Keratinocyte (primary cell): Measurements from ENCODE around the gene NEDD8. TPM values are rescaled to one million over a fixed set of nuclear protein-coding genes. Genes with fewer than 3 reads are reported as not detected.

Experiments
- DNase-seq: peaks from one replicate; pipeline ENCODE4 v3.0.0-alpha.2; 2011; ENCODE audit warnings: low read depth, missing footprints, low spot score
- FAIRE-seq: peaks from 2 replicates; lab custom pipeline; 2011; peaks lifted over from hg19 to GRCh38; lab: Jason Lieb, UNC
- H2AFZ ChIP-seq: 2 replicates; pipeline ENCODE4 v1.6.0; 2012; ENCODE audit warnings: low read length, control low read depth, inconsistent platforms; ENCODE audit not compliant: control insufficient read depth
- H3K27ac ChIP-seq: 2 replicates; pipeline ENCODE4 v1.5.1; 2011; ENCODE audit warnings: low read length; ENCODE audit not compliant: control insufficient read depth, insufficient read depth
- H3K27me3 ChIP-seq: 3 replicates; pipeline ENCODE4 v1.6.0; 2011; ENCODE audit warnings: low read length; ENCODE audit not compliant: control insufficient read depth, insufficient read depth; ENCODE audit errors: extremely low read depth
- H3K36me3 ChIP-seq, 2 experiments: 2 replicates in 1 of 2; 3 replicates in 1 of 2; pipeline ENCODE4 v1.5.1; 2011; ENCODE audit warnings: low read length in 2 of 2, mild to moderate bottlenecking in 1 of 2; ENCODE audit not compliant: control insufficient read depth in 2 of 2, insufficient read depth in 2 of 2; ENCODE audit errors: extremely low read depth in 1 of 2
- H3K4me1 ChIP-seq: 3 replicates; pipeline ENCODE4 v1.5.1; 2011; ENCODE audit warnings: low read length; ENCODE audit not compliant: control insufficient read depth, insufficient read depth; ENCODE audit errors: extremely low read depth
- H3K4me2 ChIP-seq: 3 replicates; pipeline ENCODE4 v1.6.0; 2011; ENCODE audit warnings: low read depth, low read length; ENCODE audit not compliant: control insufficient read depth, insufficient read depth; ENCODE audit errors: extremely low read depth
- H3K4me3 ChIP-seq, 3 experiments: fragments of 200-600 bp in 1 of 3; sonication (generic) in 1 of 3; 2 replicates in 2 of 3; 3 replicates in 1 of 3; pipeline ENCODE4 v1.5.1; 2011 to 2016; ENCODE audit warnings: low read length in 3 of 3, mild to moderate bottlenecking in 3 of 3, control low read depth in 2 of 3, inconsistent platforms in 1 of 3, low read depth in 1 of 3, mixed read lengths in 1 of 3, mixed run types in 1 of 3, moderate library complexity in 1 of 3; ENCODE audit not compliant: control insufficient read depth in 2 of 3, insufficient read depth in 2 of 3; ENCODE audit errors: extremely low read depth in 1 of 3
- H3K79me2 ChIP-seq: 2 replicates; pipeline ENCODE4 v1.6.0; 2012; ENCODE audit warnings: low read length; ENCODE audit not compliant: control insufficient read depth, insufficient read depth
- H3K9ac ChIP-seq: 3 replicates; pipeline ENCODE4 v1.6.0; 2011; ENCODE audit warnings: low read length; ENCODE audit not compliant: control insufficient read depth, insufficient read depth; ENCODE audit errors: extremely low read depth
- H3K9me1 ChIP-seq: 3 replicates; pipeline ENCODE4 v1.6.0; 2011; ENCODE audit warnings: low read length; ENCODE audit not compliant: control insufficient read depth, insufficient read depth; ENCODE audit errors: extremely low read depth
- H3K9me3 ChIP-seq: 2 replicates; pipeline ENCODE4 v1.5.1; 2012; ENCODE audit warnings: low read depth, low read length; ENCODE audit not compliant: control insufficient read depth
- H4K20me1 ChIP-seq: 3 replicates; pipeline ENCODE4 v1.6.0; 2011; ENCODE audit warnings: low read length; ENCODE audit not compliant: control insufficient read depth, insufficient read depth; ENCODE audit errors: extremely low read depth
- EZH2 ChIP-seq: IDR thresholded peaks from one replicate; pipeline ENCODE4 v1.6.1; 2012; ENCODE audit warnings: inconsistent platforms, mild to moderate bottlenecking, low read length, moderate library complexity
- dilution Hi-C: fragments of 300-500 bp; cut with MboI; formaldehyde crosslinking; loops from one replicate; pipeline ENCODE4 v1.7.0; 2020; ENCODE audit warnings: low sequenced_read_pairs; ENCODE audit not compliant: extremely low pct_ligation_motif_present
- polyA plus RNA-seq, 5 experiments: library from polyadenylated mRNA; depleted of rRNA in 3 of 5; stranded (reverse) in 3 of 5; stranded (forward) in 1 of 5; unstranded in 1 of 5; fragments of >200 nt; gene quantifications; 1 replicate in 1 of 5; 2 replicates in 3 of 5; 3 replicates in 1 of 5; pipeline versions ENCODE4 v1.2.1 to v1.2.3, GENCODE V29; 2011 to 2012; ENCODE audit warnings: missing spikeins in 2 of 5, low read depth in 1 of 5, low replicate concordance in 1 of 5
- TF ChIP-seq, protein P1 (sequence below), 3 experiments: IDR thresholded peaks in 1 of 3; conservative IDR thresholded peaks in 1 of 3; optimal IDR thresholded peaks in 1 of 3; 2 replicates in 2 of 3; 3 replicates in 1 of 3; pipeline versions ENCODE3 to v1.5.1; 2011; ENCODE audit warnings: low read length in 3 of 3, mild to moderate bottlenecking in 3 of 3, moderate library complexity in 2 of 3, control low read depth in 1 of 3, inconsistent platforms in 1 of 3; ENCODE audit not compliant: insufficient read depth in 2 of 3; ENCODE audit errors: extremely low read depth in 1 of 3

NEDD8 gene
- polyA plus RNA-seq, 1 donor (not counting 4 experiments of a cell fraction or from before 2014, with no cell fraction given), result 509 TPM

DNA sequence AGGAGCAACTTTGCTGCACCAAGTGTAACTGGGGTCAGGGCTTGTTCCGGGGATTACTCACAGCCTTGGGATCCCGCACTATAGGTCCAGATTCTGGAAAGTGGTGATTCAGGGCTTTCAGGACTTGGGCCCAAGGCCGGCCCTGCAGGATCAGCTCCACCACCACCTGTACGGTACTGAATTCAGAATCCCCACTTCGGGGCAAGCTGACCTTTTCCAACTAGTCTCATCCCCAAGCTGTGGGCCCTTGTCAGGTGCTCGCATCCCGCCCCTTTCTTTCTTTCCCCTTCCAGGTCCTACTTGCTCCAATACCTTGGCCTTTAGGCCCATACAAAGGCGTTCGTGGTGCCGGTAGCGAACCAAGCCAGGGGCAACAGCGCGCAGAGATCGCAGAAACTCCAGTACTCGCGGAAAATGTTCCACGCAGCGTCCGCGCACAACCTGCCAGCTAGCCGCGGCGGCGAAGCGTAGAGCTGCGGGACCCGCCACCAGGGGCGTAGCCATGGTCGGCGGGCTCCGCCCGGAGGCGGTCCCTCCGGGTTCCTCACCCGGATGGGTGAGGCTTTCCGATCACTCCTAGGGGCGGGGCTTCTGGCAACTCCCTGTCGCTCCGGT, 9.8 kb upstream of the NEDD8 start:
- Histone ChIP-seq H2AFZ (peak overlapping the region; percentile 89), H3K4me2 (peak overlapping the region; percentile 96), H3K9ac (peak overlapping the region; percentile 88), H3K27ac (peak overlapping the region; percentile 97), H3K4me3 (peak overlapping the region; percentile 60 to 92 (median 91)), H3K9me3 (no peaks in the 10 kb centered on the region), H3K27me3 (no peaks in the 10 kb centered on the region), H3K36me3 (peaks cover 14 to 39% of the 10 kb centered on the region in 2 experiments), H4K20me1 (no peaks in the 10 kb centered on the region), H3K4me1 (peaks cover 44% of the 10 kb centered on the region), H3K79me2 (peaks cover 19% of the 10 kb centered on the region), H3K9me1 (no peaks in the 10 kb centered on the region)
- dilution Hi-C loops, result no loop called here
- DNase-seq (no peak), FAIRE-seq (no peak)
- TF ChIP-seq, protein P1, sequence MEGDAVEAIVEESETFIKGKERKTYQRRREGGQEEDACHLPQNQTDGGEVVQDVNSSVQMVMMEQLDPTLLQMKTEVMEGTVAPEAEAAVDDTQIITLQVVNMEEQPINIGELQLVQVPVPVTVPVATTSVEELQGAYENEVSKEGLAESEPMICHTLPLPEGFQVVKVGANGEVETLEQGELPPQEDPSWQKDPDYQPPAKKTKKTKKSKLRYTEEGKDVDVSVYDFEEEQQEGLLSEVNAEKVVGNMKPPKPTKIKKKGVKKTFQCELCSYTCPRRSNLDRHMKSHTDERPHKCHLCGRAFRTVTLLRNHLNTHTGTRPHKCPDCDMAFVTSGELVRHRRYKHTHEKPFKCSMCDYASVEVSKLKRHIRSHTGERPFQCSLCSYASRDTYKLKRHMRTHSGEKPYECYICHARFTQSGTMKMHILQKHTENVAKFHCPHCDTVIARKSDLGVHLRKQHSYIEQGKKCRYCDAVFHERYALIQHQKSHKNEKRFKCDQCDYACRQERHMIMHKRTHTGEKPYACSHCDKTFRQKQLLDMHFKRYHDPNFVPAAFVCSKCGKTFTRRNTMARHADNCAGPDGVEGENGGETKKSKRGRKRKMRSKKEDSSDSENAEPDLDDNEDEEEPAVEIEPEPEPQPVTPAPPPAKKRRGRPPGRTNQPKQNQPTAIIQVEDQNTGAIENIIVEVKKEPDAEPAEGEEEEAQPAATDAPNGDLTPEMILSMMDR (optimal IDR thresholded peaks at IDR 0.05 in 1 of 3, IDR thresholded peaks at IDR 0.05 in 1 of 3, conservative IDR thresholded peaks at IDR 0.05 in 1 of 3; ENCODE audit: extremely low read depth in 1 of 3, insufficient read depth in 2 of 3, low read length in 3 of 3), result peak in 2 of 3 experiments; percentile 15 to 62
- no peak for TF ChIP-seq EZH2

DNA sequence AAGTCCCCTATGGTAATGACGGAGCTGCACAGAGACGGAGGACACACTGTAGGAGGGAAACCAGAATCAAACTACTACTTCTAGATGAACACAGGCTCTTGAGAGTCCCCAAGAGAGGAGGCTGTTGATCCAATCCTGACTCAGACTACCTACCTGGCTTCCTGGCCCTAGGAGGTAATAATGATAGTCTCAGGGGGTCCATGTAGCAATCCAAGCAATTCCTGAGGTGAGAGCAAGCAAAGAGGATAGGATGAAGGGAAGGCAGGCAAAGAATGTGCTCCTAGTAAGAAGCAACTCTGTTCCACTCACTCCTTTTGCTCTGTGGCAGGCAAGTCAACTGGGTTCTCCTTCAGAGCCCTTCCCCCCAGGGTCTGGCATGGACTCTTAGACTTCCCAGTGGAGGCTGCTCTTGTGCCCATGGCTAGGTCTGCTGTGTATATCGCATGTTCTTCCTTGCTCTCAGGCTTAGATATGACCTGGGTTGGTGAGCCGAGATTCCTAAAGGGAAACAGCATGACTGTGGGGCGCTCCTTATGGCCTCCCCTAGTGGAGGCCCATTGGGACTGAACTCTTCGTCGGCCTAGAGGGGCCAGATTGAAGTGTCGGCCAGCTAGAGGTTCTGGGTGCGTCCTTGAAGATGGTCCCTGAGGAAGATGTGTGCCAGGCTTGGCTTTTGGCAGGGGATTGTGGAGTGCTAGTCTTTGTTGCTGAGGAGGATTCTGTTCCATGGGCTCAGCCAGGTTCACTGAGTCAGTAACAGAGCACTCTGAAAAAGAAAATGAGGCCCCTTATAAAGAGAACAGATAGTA, 8.1 kb upstream of the NEDD8 start:
- H3K9ac ChIP-seq, result no peak overlapping the region
- peaks cover 25 to 50% of the 10 kb centered on the region in 2 experiments for H3K36me3 ChIP-seq
- H2AFZ ChIP-seq, result no peak overlapping the region
- no peaks in the 10 kb centered on the region for H3K9me3 ChIP-seq
- no peak overlapping the region for H3K27ac ChIP-seq
- peaks cover 19% of the 10 kb centered on the region for H3K79me2 ChIP-seq
- H3K9me1 ChIP-seq, result no peaks in the 10 kb centered on the region
- TF ChIP-seq EZH2, result no peak
- TF ChIP-seq, protein P1 (optimal IDR thresholded peaks at IDR 0.05 in 1 of 3, IDR thresholded peaks at IDR 0.05 in 1 of 3, conservative IDR thresholded peaks at IDR 0.05 in 1 of 3; ENCODE audit: extremely low read depth in 1 of 3, insufficient read depth in 2 of 3, low read length in 3 of 3), result no peak
- DNase-seq (no peak), FAIRE-seq (no peak)
- peak overlapping the region in 2 of 3 experiments; percentile 9 to 60 for H3K4me3 ChIP-seq
- H3K27me3 ChIP-seq, result no peaks in the 10 kb centered on the region
- dilution Hi-C loops, result no loop called here
- H3K4me1 ChIP-seq, result peaks cover 44% of the 10 kb centered on the region
- no peaks in the 10 kb centered on the region for H4K20me1 ChIP-seq
- H3K4me2 ChIP-seq, result peak overlapping the region; percentile 96
